H9 (cell line): ENCODE measurements around the gene CDK17. TPM values are rescaled to one million over a fixed set of nuclear protein-coding genes. Genes with fewer than 3 reads are reported as not detected.
A peak's percentile ranks its signal among the peaks of the same experiment; 100 is the strongest.

Experiments
- DNase-seq: peaks from one replicate; pipeline ENCODE4 v3.0.0-alpha.2; 2017
- H2AFZ ChIP-seq: one replicate; pipeline ENCODE4 v1.6.1; 2013; ENCODE audit warnings: mild to moderate bottlenecking, low read length, control low read depth, moderate library complexity
- H2AK5ac ChIP-seq: 2 replicates; pipeline ENCODE4 v1.6.1; 2013; ENCODE audit warnings: low read length, control low read depth, mixed read lengths; ENCODE audit not compliant: insufficient read length
- H2BK120ac ChIP-seq: one replicate; pipeline ENCODE4 v1.6.1; 2013; ENCODE audit warnings: low read depth, mild to moderate bottlenecking, low read length, control low read depth, inconsistent platforms; ENCODE audit not compliant: poor library complexity, severe bottlenecking
- H2BK12ac ChIP-seq: 2 replicates; pipeline ENCODE4 v1.6.1; 2013; ENCODE audit warnings: low read length, control low read depth, mixed read lengths, low read depth; ENCODE audit not compliant: insufficient read length
- H2BK15ac ChIP-seq: 2 replicates; pipeline ENCODE4 v1.6.1; 2013; ENCODE audit warnings: low read depth, low read length, control low read depth
- H2BK20ac ChIP-seq: one replicate; pipeline ENCODE4 v1.6.1; 2013; ENCODE audit warnings: low read depth, mild to moderate bottlenecking, low read length, control low read depth, inconsistent platforms; ENCODE audit not compliant: poor library complexity, severe bottlenecking
- H2BK5ac ChIP-seq: 2 replicates; pipeline ENCODE4 v1.6.1; 2013; ENCODE audit warnings: low read length, control low read depth, mixed read lengths; ENCODE audit not compliant: insufficient read length
- H3K14ac ChIP-seq: 2 replicates; pipeline ENCODE4 v1.6.1; 2013; ENCODE audit warnings: low read length, control low read depth; ENCODE audit not compliant: insufficient read depth
- H3K18ac ChIP-seq: 2 replicates; pipeline ENCODE4 v1.6.1; 2013; ENCODE audit warnings: low read depth, mild to moderate bottlenecking, mixed read lengths, low read length, control low read depth; ENCODE audit not compliant: insufficient read length
- H3K23ac ChIP-seq: 2 replicates; pipeline ENCODE4 v1.6.1; 2013; ENCODE audit warnings: low read length, control low read depth, mixed read lengths, low read depth; ENCODE audit not compliant: insufficient read length
- H3K23me2 ChIP-seq: 2 replicates; pipeline ENCODE4 v1.6.1; 2013; ENCODE audit warnings: low read depth, mild to moderate bottlenecking, mixed read lengths, low read length, control low read depth; ENCODE audit not compliant: insufficient read length, poor library complexity, severe bottlenecking
- H3K27ac ChIP-seq: 2 replicates; pipeline ENCODE4 v1.5.1; 2013; ENCODE audit warnings: low read length, control low read depth, mixed read lengths, low read depth; ENCODE audit not compliant: insufficient read length
- H3K27me3 ChIP-seq: 2 replicates; pipeline ENCODE4 v1.6.1; 2013; ENCODE audit warnings: low read length, control low read depth, inconsistent platforms; ENCODE audit not compliant: insufficient read depth
- H3K4ac ChIP-seq: 2 replicates; pipeline ENCODE4 v1.6.1; 2013; ENCODE audit warnings: low read depth, mild to moderate bottlenecking, control low read depth, inconsistent platforms, low read length, moderate library complexity
- H3K4me1 ChIP-seq: 2 replicates; pipeline ENCODE4 v1.6.1; 2013; ENCODE audit warnings: low read length, control low read depth, inconsistent platforms; ENCODE audit not compliant: insufficient read depth
- H3K4me2 ChIP-seq: 2 replicates; pipeline ENCODE4 v1.6.1; 2013; ENCODE audit warnings: low read length, control low read depth, mixed read lengths; ENCODE audit not compliant: insufficient read length, insufficient read depth
- H3K56ac ChIP-seq: 2 replicates; pipeline ENCODE4 v1.6.1; 2013; ENCODE audit warnings: low read depth, mild to moderate bottlenecking, mixed read lengths, low read length, control low read depth; ENCODE audit not compliant: insufficient read length
- H3K79me1 ChIP-seq: 2 replicates; pipeline ENCODE4 v1.6.1; 2013; ENCODE audit warnings: low read depth, mild to moderate bottlenecking, moderate library complexity, low read length, control low read depth, inconsistent platforms; ENCODE audit not compliant: insufficient read depth, poor library complexity, severe bottlenecking
- H3K79me2 ChIP-seq: 2 replicates; pipeline ENCODE4 v1.6.1; 2013; ENCODE audit warnings: low read length, control low read depth, inconsistent platforms; ENCODE audit not compliant: insufficient read depth
- H3K9ac ChIP-seq: 2 replicates; pipeline ENCODE4 v1.6.1; 2013; ENCODE audit warnings: low read length, control low read depth, mixed read lengths; ENCODE audit not compliant: insufficient read length; ENCODE audit errors: extremely low read depth
- H3K9me3 ChIP-seq: one replicate; pipeline ENCODE4 v1.6.1; 2013; ENCODE audit warnings: low read depth, low read length, inconsistent platforms; ENCODE audit not compliant: control insufficient read depth
- H3T11ph ChIP-seq: one replicate; pipeline ENCODE4 v1.6.1; 2013; ENCODE audit warnings: mild to moderate bottlenecking, low read length, control low read depth, inconsistent platforms
- H4K20me1 ChIP-seq: one replicate; pipeline ENCODE4 v1.6.1; 2013; ENCODE audit not compliant: control insufficient read depth, insufficient read length, insufficient read depth
- H4K5ac ChIP-seq: 2 replicates; pipeline ENCODE4 v1.6.1; 2013; ENCODE audit warnings: low read depth, mild to moderate bottlenecking, mixed read lengths, low read length, control low read depth; ENCODE audit not compliant: insufficient read length
- H4K8ac ChIP-seq: replicated peaks from 2 replicates; pipeline ENCODE4 v1.6.1; 2013; ENCODE audit warnings: low read length, control low read depth, mixed read lengths, low read depth; ENCODE audit not compliant: insufficient read length
- H4K91ac ChIP-seq: 2 replicates; pipeline ENCODE4 v1.6.1; 2013; ENCODE audit warnings: low read depth, mild to moderate bottlenecking, moderate library complexity, mixed read lengths, low read length, control low read depth; ENCODE audit not compliant: insufficient read length
- H3K27ac Mint-ChIP-seq, 3 experiments: 2 replicates in 2 of 3; 3 replicates in 1 of 3; pipeline ENCODE4 v1.8.0; 2020 to 2021; ENCODE audit warnings: mixed read lengths in 3 of 3, mild to moderate bottlenecking in 1 of 3, moderate library complexity in 1 of 3
- H3K27me3 Mint-ChIP-seq: 2 replicates; pipeline ENCODE4 v1.8.0; 2021; ENCODE audit warnings: low read depth, mild to moderate bottlenecking, moderate library complexity, mixed read lengths
- H3K36me3 Mint-ChIP-seq, 3 experiments: 2 replicates in 2 of 3; 3 replicates in 1 of 3; pipeline ENCODE4 v1.8.0; 2020 to 2021; ENCODE audit warnings: low read depth in 3 of 3, mixed read lengths in 3 of 3; ENCODE audit not compliant: insufficient read depth in 1 of 3
- H3K4me1 Mint-ChIP-seq, 2 experiments: 2 replicates each; pipeline ENCODE4 v1.8.0; 2020; ENCODE audit warnings: mixed read lengths in 2 of 2
- H3K4me3 Mint-ChIP-seq, 2 experiments: 2 replicates in 1 of 2; 3 replicates in 1 of 2; pipeline ENCODE4 v1.8.0; 2020 to 2021; ENCODE audit warnings: mild to moderate bottlenecking in 2 of 2, mixed read lengths in 2 of 2, moderate library complexity in 1 of 2
- H3K9me3 Mint-ChIP-seq, 2 experiments: 2 replicates in 1 of 2; 3 replicates in 1 of 2; pipeline ENCODE4 v1.8.0; 2020; ENCODE audit warnings: mild to moderate bottlenecking in 2 of 2, mixed read lengths in 2 of 2, moderate library complexity in 1 of 2
- CTCF ChIP-seq: fragments of 200-600 bp; sonication (generic); conservative IDR thresholded peaks from 3 replicates; pipeline ENCODE4 v1.8.0; 2021; ENCODE audit warnings: antibody characterized with exemption, mild to moderate bottlenecking
- WGBS: extraction: QIAGEN DNeasy Blood & Tissue Kit; methylation state at CpG from one replicate; pipeline ENCODE4 v1.1.7; 2013; ENCODE audit warnings: missing lambda C conversion rate, low lambda C conversion rate, mixed read lengths; ENCODE audit not compliant: insufficient read length; ENCODE audit errors: extremely low coverage; 5-methylcytosine and 5-hydroxymethylcytosine counted together
- total RNA-seq: library from RNA; stranded (reverse); gene quantifications from 2 replicates; pipeline ENCODE4 v1.2.1, GENCODE V29; 2021

CDK17 gene
- total RNA-seq, 1 experiment from 2014 or later, result 28.8 TPM

- no peaks in the 10 kb centered on the region for H3K79me2 ChIP-seq
- no peak overlapping the region for H2BK20ac ChIP-seq
- H3K4me2 ChIP-seq, result no peak overlapping the region
- no peak overlapping the region for H2BK120ac ChIP-seq
- H3K4me1 ChIP-seq, result no peaks in the 10 kb centered on the region; the same call in none of the 2 replicates
- Mint-ChIP-seq H3K27me3 (no peaks in the 10 kb centered on the region), H3K4me1 (peaks cover 22% of the 10 kb centered on the region in 2 experiments), H3K36me3 (peaks cover 14 to 29% (median 20%) of the 10 kb centered on the region in 3 experiments), H3K9me3 (peaks cover 8 to 10% of the 10 kb centered on the region in 2 experiments), H3K4me3 (no peak overlapping the region), H3K27ac (peak overlapping the region in 1 of 3 experiments; percentile 11; a peak in 2 of 7 replicates)
- no CpG with 5 or more reads among the region's 3 CpGs for WGBS
- H3K27me3 ChIP-seq, result no peaks in the 10 kb centered on the region
- no peak overlapping the region for H3K14ac ChIP-seq
- H2BK5ac ChIP-seq, result no peak overlapping the region
- no peak overlapping the region for H4K91ac ChIP-seq
- no peak overlapping the region for H3K9ac ChIP-seq
- no peak overlapping the region for H4K5ac ChIP-seq
- no peaks in the 10 kb centered on the region for H3K23me2 ChIP-seq
- no peak overlapping the region for H3K4ac ChIP-seq
- no peak overlapping the region for H3K23ac ChIP-seq
- H3K9me3 ChIP-seq, result no peaks in the 10 kb centered on the region
- no peak overlapping the region for H2AK5ac ChIP-seq
- no peak overlapping the region for H3T11ph ChIP-seq
- no peak overlapping the region for H2AFZ ChIP-seq
- no peak for TF ChIP-seq CTCF
- H3K27ac ChIP-seq, result no peak overlapping the region
- no peak overlapping the region for H2BK12ac ChIP-seq
- H2BK15ac ChIP-seq, result no peak overlapping the region
- no peak overlapping the region for H3K56ac ChIP-seq
- DNase-seq, result no peak
- no peak overlapping the region for H4K8ac ChIP-seq
- no peaks in the 10 kb centered on the region for H3K79me1 ChIP-seq
- H3K18ac ChIP-seq, result no peak overlapping the region
- H4K20me1 ChIP-seq, result no peaks in the 10 kb centered on the region
Observed at GRCh38 chr12:96323906-96324305, 76.3 kb downstream of the CDK17 start.
